Coronary artery (tissue), 2 donors: ENCODE measurements around the gene PRSS22.

ENCODE experiments used
- DNase-seq: peaks from one replicate; pipeline ENCODE4 v3.0.0-alpha.2; 2017; ENCODE audit warnings: low spot score
- H3K27ac ChIP-seq, 2 donors: fragments of 200-600 bp; sonication (generic); one replicate each; pipeline ENCODE4 v1.5.1; 2016 to 2019
- H3K4me3 ChIP-seq: fragments of 200-600 bp; sonication (generic); 2 replicates; pipeline ENCODE4 v1.5.1; 2016; ENCODE audit warnings: mild to moderate bottlenecking, moderate library complexity
- CTCF ChIP-seq: fragments of 200-600 bp; sonication (generic); IDR thresholded peaks from one replicate; pipeline ENCODE4 v1.5.1; 2019; ENCODE audit warnings: antibody characterized with exemption

Gene PRSS22

GRCh38 chr16:2818272-2818876, 39.6 kb downstream of the PRSS22 start:
- DNase-seq, result no peak
- TF ChIP-seq CTCF, result no peak
- Histone ChIP-seq H3K27ac (no peak overlapping the region), H3K4me3 (no peak overlapping the region)

DNA sequence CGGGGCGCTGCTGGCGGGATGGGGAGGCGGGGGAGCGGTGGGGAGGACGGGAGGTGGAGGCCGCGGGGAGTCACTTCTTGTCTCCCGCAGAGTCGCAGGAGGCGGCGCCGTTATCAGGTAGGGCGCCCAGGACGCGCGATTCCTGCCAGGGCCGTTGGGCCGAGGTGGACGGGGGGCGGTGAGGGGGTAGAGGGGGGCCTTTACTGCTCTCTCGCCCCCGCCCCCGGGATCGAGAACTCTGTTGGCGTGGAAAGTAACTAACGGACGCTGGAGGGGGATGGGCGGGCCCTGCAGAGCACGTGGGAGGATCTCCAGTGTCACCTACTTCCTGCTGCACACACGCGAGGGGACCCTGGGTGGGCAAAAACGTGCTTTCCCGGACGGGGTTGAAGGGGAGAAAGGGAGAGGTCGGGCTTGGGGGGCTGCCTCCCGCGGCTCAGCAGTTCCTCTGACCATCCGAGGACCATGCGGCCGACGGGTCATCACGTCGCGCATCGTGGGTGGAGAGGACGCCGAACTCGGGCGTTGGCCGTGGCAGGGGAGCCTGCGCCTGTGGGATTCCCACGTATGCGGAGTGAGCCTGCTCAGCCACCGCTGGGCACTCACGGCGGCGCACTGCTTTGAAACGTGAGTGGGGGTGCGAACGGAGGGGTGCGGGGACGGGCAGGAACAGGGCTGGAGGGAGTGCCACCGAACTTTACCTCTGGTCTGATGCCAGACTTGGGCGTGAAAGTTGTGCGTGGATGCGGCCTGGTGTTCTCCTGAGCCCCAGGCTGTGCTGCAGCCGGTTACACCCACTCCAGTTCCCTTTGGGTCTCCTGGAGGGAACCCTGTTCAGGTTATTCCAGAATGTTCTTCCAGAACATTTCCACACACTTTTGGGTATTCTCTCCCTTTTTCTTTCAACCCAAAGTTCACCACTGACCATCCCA, 40.4 kb downstream of the PRSS22 start:
- Histone ChIP-seq H3K4me3 (no peak overlapping the region), H3K27ac (no peak overlapping the region)
- no peak for DNase-seq
- no peak for TF ChIP-seq CTCF

GRCh38 chr16:2816751-2817339, 41.1 kb downstream of the PRSS22 start, which contains the start of gene PRSS21:
PRSS21 (plus strand) TSS chr16:2817237; CDS start chr16:2817269, 32 bp downstream.
- no peak for DNase-seq
- no peak for TF ChIP-seq CTCF
- Histone ChIP-seq H3K27ac (no peak within 1 kb of the TSS), H3K4me3 (no peak within 1 kb of the TSS)

DNA sequence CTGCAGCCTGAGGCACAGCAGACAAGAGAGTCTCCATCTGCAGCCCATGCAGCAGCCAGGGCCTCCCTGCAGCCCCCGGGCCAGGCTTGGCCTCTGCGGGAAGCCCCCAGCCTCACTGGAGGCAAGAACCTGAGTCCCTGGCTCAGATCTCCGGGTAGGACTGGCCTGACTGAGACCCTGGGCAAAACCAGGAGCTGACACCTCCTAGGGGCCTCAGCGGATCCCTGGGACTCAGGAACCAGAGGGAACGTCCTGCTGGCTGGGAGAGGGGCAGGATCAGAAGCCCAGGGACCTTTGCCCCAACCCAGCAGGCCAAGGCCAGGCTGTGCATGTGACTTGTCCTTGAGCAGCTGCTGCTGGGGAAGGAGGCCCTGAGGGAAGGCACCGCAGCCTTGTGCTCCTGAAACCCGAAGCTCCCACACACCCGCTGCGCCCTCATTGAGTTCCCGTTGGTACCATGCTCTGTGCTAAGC, 42.6 kb downstream of the PRSS22 start:
- TF ChIP-seq CTCF, result no peak
- Histone ChIP-seq H3K27ac (no peak overlapping the region), H3K4me3 (no peak overlapping the region)
- DNase-seq, result no peak

DNA sequence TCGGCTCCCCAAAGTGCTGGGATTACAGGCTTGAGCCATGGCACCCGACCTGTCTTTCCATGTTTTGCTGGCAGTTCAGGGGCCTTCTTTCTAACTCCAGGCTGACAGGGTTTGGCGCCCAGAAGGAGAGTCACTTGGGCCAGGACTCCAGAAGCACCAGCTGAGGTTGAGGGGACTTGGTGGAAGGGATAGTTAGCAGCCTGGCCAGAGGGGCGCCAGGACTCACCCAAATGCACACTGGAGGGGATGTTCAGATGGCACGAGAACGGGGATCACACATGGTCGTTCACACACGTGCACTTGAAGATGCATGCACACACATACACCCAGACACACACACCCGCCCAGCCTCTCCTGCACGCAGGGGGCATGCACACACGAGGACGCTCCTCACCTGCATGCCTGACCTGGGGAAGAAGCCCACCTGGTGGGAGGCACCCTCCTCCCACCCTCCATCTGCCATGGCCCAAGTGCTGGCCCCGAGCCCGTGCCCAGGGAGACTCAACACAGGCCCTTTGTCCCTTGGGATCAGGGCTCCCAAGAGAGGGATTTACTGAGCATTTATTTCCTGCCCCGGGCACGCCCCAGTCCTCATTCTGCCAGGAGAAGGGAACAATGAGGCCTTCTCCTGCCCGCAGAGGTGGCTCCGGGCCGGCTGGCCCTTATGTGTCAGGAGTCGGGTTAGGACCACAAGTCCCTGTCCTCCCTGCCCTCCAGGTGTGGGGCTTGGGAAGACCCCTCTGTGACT, 43.2 kb downstream of the PRSS22 start:
- DNase-seq, result no peak
- no peak overlapping the region for H3K27ac ChIP-seq
- no peak overlapping the region for H3K4me3 ChIP-seq
- TF ChIP-seq CTCF, result no peak

DNA sequence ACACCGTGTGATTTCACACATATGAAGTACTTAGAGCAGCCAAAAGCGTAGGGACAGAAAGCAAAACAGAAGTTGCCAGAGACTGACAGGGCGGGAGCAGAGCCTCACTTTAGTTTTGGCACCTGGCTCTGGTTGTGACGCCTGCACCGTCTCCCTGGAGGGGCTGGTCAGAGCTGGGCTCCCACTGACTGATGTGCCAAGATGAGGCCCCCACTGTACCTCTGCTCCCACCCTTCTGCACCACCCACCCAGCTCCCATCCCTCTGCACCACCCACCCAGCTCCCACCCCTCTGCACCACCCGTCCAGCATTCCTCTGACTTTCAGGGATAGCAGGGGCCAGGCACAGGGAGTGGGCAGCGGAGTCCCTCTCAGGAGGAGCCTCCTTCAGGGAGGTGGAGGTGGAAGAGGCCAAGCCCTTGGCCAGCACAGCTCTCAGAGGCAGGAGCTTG, 44.2 kb downstream of the PRSS22 start:
- DNase-seq, result no peak
- Histone ChIP-seq H3K4me3 (no peak overlapping the region), H3K27ac (no peak overlapping the region)
- no peak for TF ChIP-seq CTCF
